PC-9 (cell line): Measurements from ENCODE around the gene SRM. TPM values are rescaled to one million over a fixed set of nuclear protein-coding genes. Genes with fewer than 3 reads are reported as not detected.
"Not testable (repeated sequence)": the region's sequence is repeated elsewhere in the genome, so short reads cannot be mapped to it uniquely, and the experiment has no call there.

Experiments
- BruUV-seq: library from RNA; stranded (reverse); fragments of 400-500 nt; replicated peaks from 2 replicates; lab custom pipeline; 2021; lab: Mats Ljungman, UMichigan
- CTCF ChIA-PET: fragments of 300-600 bp; sonication (Branson Sonifier 250); formaldehyde crosslinking; loops from one replicate; lab custom pipeline; 2022; ENCODE audit warnings: antibody characterized with exemption; lab: Charles Lee
- POLR2A ChIA-PET: fragments of 300-600 bp; sonication (Branson Sonifier 250); formaldehyde crosslinking; loops from one replicate; lab custom pipeline; 2022; ENCODE audit warnings: antibody characterized with exemption; ENCODE audit not compliant: unreplicated experiment; lab: Charles Lee
- DNase-seq, 2 experiments: peaks; one replicate each; pipeline versions ENCODE4 v3.0.0 to v3.0.0-alpha.2; 2015 to 2022; ENCODE audit warnings: mixed read lengths in 1 of 2
- H2AFZ ChIP-seq: fragments of 200-600 bp; sonication (generic); 2 replicates; pipeline ENCODE4 v1.8.1; 2017; ENCODE audit warnings: antibody characterized with exemption
- H3F3A ChIP-seq: fragments of 200-600 bp; sonication (generic); 2 replicates; pipeline ENCODE4 v1.8.1; 2017; ENCODE audit warnings: antibody characterized with exemption, mild to moderate bottlenecking, low read depth; ENCODE audit not compliant: insufficient read depth
- H3K27ac ChIP-seq: fragments of 200-600 bp; sonication (generic); 2 replicates; pipeline ENCODE4 v1.6.1; 2016; ENCODE audit warnings: mixed run types
- H3K27me3 ChIP-seq: fragments of 200-600 bp; sonication (generic); 2 replicates; pipeline ENCODE4 v1.6.1; 2016; ENCODE audit warnings: low read depth, mixed run types; ENCODE audit not compliant: insufficient read depth
- H3K36me3 ChIP-seq: fragments of 200-600 bp; sonication (generic); 2 replicates; pipeline ENCODE4 v1.6.1; 2016; ENCODE audit warnings: low read depth, mixed run types
- H3K4me1 ChIP-seq: fragments of 200-600 bp; sonication (generic); replicated peaks from 2 replicates; pipeline ENCODE4 v1.6.1; 2016; ENCODE audit warnings: mixed run types; ENCODE audit not compliant: insufficient read depth
- H3K4me2 ChIP-seq: fragments of 200-600 bp; sonication (generic); 2 replicates; pipeline ENCODE4 v1.6.1; 2017; ENCODE audit warnings: mixed run types
- H3K4me3 ChIP-seq: fragments of 200-600 bp; sonication (generic); 2 replicates; pipeline ENCODE4 v1.6.1; 2016; ENCODE audit warnings: mixed run types
- H3K79me2 ChIP-seq: fragments of 200-600 bp; sonication (generic); 2 replicates; pipeline ENCODE4 v1.6.1; 2017; ENCODE audit warnings: low read depth, mixed run types
- H3K9me2 ChIP-seq: fragments of 200-600 bp; sonication (generic); 2 replicates; pipeline ENCODE4 v1.8.1; 2017; ENCODE audit warnings: mild to moderate bottlenecking; ENCODE audit not compliant: insufficient read depth
- H3K9me3 ChIP-seq: fragments of 200-600 bp; sonication (generic); 2 replicates; pipeline ENCODE4 v1.8.1; 2016; ENCODE audit warnings: low read depth; ENCODE audit not compliant: insufficient read depth
- H4K20me1 ChIP-seq: fragments of 200-600 bp; sonication (generic); 2 replicates; pipeline ENCODE4 v1.8.1; 2017; ENCODE audit not compliant: insufficient read depth
- EZH2 ChIP-seq: fragments of 200-600 bp; sonication (generic); IDR thresholded peaks from 2 replicates; pipeline ENCODE4 v1.8.0; 2017; ENCODE audit warnings: antibody characterized with exemption, low read depth
- intact Hi-C: fragments of 100-400 bp; cut with micrococcal nuclease; formaldehyde crosslinking; loops from one replicate; pipeline ENCODE4 v1.10.0; 2022; ENCODE audit not compliant: unreplicated experiment
- total RNA-seq: library from RNA; stranded (reverse); gene quantifications from 2 replicates; pipeline ENCODE4 v1.2.3, GENCODE V29; 2021
- TF ChIP-seq, protein P1 (sequence below): fragments of 200-600 bp; sonication (generic); conservative IDR thresholded peaks from 2 replicates; pipeline ENCODE4 v1.6.1; 2017; ENCODE audit warnings: mixed run types, antibody characterized with exemption, mild to moderate bottlenecking, moderate library complexity

SRM gene
- total RNA-seq, 1 experiment from 2014 or later = 50.3 TPM

DNA sequence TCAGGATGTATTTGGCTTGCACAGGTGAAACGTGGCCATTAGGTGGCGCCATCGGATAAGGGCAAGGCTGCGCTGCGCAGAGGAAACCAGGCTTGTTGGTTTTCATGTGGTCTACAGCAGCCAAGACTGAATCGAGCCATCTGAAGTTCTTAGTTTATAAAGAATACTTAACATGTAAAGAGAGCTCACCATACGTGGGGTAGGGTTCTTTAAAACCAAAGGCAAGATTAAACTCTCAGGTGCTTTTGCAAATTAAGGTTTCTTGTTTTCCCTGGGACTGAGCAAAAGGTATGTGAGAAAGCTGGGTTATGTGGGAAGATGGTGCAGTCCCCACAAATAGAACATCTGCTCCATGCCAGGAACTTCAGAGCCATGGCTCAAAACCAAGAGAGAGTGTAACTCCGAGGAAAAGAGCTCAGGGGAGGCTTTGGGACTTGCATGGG is 22.1 kb downstream of the SRM start:
- no peak overlapping the region for H3K4me3 ChIP-seq
- no peaks in the 10 kb centered on the region for H3K9me3 ChIP-seq
- H2AFZ ChIP-seq = no peak overlapping the region
- no peaks in the 10 kb centered on the region for H3K79me2 ChIP-seq
- H3F3A ChIP-seq = no peaks in the 10 kb centered on the region
- no peaks in the 10 kb centered on the region for H3K27me3 ChIP-seq
- no peaks in the 10 kb centered on the region for H3K4me1 ChIP-seq
- BruUV-seq = no TSS peak
- ChIA-PET CTCF (interaction anchor here (0.5 to 1.3 kb wide), 8 partner anchors 11 to 685 kb away, joined by 3 to 5 read pairs (median 4); no protein-coding TSS in a partner anchor), POLR2A (interaction anchor here (0.7 kb wide), 1 partner anchor 871 kb away, joined by 4 read pairs; no protein-coding TSS in a partner anchor)
- TF ChIP-seq, protein P1, sequence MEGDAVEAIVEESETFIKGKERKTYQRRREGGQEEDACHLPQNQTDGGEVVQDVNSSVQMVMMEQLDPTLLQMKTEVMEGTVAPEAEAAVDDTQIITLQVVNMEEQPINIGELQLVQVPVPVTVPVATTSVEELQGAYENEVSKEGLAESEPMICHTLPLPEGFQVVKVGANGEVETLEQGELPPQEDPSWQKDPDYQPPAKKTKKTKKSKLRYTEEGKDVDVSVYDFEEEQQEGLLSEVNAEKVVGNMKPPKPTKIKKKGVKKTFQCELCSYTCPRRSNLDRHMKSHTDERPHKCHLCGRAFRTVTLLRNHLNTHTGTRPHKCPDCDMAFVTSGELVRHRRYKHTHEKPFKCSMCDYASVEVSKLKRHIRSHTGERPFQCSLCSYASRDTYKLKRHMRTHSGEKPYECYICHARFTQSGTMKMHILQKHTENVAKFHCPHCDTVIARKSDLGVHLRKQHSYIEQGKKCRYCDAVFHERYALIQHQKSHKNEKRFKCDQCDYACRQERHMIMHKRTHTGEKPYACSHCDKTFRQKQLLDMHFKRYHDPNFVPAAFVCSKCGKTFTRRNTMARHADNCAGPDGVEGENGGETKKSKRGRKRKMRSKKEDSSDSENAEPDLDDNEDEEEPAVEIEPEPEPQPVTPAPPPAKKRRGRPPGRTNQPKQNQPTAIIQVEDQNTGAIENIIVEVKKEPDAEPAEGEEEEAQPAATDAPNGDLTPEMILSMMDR = peak; percentile 89
- TF ChIP-seq EZH2 = no peak
- no peak overlapping the region for H3K4me2 ChIP-seq
- intact Hi-C loops = loop anchor here (1.0 to 10.0 kb wide), 2 partner anchors 207 to 608 kb away; no protein-coding TSS in a partner anchor
- H3K36me3 ChIP-seq = no peaks in the 10 kb centered on the region
- H3K27ac ChIP-seq = no peak overlapping the region
- no peaks in the 10 kb centered on the region for H3K9me2 ChIP-seq
- peak; percentile 45 to 75 for DNase-seq
- no peaks in the 10 kb centered on the region for H4K20me1 ChIP-seq

DNA sequence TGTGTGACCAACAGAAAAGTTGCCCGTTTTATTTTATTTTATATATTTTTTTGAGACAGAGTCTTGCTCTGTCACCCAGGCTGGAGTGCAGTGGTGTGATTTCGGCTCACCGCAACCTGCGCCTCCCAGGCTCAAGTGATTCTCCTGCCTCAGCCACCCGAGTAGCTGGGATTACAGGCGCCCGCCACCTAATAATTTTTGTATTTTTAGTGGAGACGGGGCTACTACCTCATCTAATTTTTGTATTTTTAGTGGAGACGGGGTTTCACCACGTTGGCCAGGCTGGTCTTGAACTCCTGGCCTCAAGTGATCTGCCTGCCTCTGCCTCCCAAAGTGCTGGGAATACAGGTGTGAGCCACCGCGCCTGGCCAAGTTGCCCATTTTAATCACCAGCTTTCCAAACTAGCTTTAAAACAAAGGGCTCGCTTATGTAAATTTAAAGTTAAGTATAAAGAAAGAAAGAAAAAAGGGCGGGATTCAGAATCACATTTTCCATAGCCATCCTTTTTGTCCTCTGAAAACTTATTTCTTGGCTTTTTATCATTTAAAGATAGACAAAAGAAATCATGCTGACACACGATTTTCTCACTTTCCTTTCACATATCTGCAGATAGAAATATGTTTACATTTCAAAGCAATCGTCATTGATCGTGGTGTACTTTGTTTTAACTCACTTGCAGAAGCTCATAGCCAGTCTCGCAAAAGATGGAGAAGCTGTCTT is 22.6 kb downstream of the SRM start:
- H3K79me2 ChIP-seq, POLR2A ChIA-PET: not testable (repeated sequence)

DNA sequence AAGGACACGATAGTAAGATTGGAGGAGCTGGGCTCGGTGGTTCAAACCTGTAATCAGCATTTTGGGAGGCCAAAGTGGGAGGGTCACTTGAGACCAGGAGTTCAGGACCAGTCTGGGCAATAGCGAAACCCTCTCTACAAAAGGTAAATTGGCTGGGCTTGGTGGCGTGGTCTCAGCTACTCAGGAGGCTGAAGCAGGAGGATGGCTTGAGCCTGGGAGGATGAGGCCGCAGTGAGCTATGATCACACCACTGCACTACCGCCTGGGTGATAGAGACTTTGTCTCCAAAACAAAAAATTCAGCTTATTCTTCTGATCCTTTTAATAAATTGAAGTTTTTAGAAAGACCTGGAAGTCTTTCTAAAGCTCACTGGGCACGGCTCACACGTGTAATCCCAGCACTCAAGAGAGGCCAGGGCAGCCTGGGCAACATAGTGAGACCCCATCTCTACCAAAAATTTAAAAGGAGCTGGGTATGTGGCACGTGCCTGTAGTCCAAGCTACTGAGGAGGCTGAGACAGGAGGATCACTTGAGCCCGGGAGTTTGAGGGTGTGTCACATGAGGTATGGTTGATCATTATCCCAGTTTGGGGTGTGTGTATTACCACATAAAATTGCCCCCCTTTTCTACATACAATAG is 28.1 kb downstream of the SRM start:
- no peak overlapping the region for H2AFZ ChIP-seq
- DNase-seq = no peak
- POLR2A ChIA-PET = interaction anchor here (0.6 kb wide), 1 partner anchor 64 kb away, joined by 3 read pairs; no protein-coding TSS in a partner anchor
- CTCF ChIA-PET = no interaction called here
- TF ChIP-seq EZH2 = no peak
- TF ChIP-seq, protein P1 = no peak; the same call in 1 of the 2 replicates
- no peaks in the 10 kb centered on the region for H3K9me3 ChIP-seq
- BruUV-seq = no TSS peak
- no peak overlapping the region for H3K4me3 ChIP-seq
- H3K4me2 ChIP-seq = no peak overlapping the region
- H4K20me1 ChIP-seq = no peaks in the 10 kb centered on the region
- no peaks in the 10 kb centered on the region for H3K27me3 ChIP-seq
- H3K4me1 ChIP-seq = no peaks in the 10 kb centered on the region
- intact Hi-C loops = loop anchor here (10.0 kb wide), 1 partner anchor 213 kb away; no protein-coding TSS in a partner anchor
- H3K79me2 ChIP-seq = no peaks in the 10 kb centered on the region
- no peaks in the 10 kb centered on the region for H3K9me2 ChIP-seq
- peaks cover 8% of the 10 kb centered on the region; the same call in 1 of the 2 replicates for H3F3A ChIP-seq
- no peaks in the 10 kb centered on the region for H3K36me3 ChIP-seq
- no peak overlapping the region for H3K27ac ChIP-seq

More for the DNA sequence above, 22.6 kb downstream of the SRM start:
- not testable (repeated sequence) for H3F3A ChIP-seq, BruUV-seq, H3K9me2 ChIP-seq, H3K4me1 ChIP-seq, H2AFZ ChIP-seq, DNase-seq, H3K4me2 ChIP-seq, H3K27ac ChIP-seq, H3K9me3 ChIP-seq, H3K4me3 ChIP-seq, H3K27me3 ChIP-seq, H4K20me1 ChIP-seq, H3K36me3 ChIP-seq
- intact Hi-C loops = loop anchor here (1.0 to 10.0 kb wide), 2 partner anchors 208 to 608 kb away; no protein-coding TSS in a partner anchor
- CTCF ChIA-PET = interaction anchor here (0.5 to 1.3 kb wide), 8 partner anchors 12 to 670 kb away, joined by 3 to 4 read pairs (median 3); no protein-coding TSS in a partner anchor
